Activated CD4-positive, alpha-beta T cell treated with anti-CD3 and anti-CD28 coated beads, Interleukin-2, Interleukin-4, amounts not matched to agents 100 ng/mL and 50 ng/mL, durations not matched to agents 16 hours and 8 hours (primary cell): ENCODE measurements around the gene FAM217A.
"Not testable (repeated sequence)": the region's sequence is repeated elsewhere in the genome, so short reads cannot be mapped to it uniquely, and the experiment has no call there.

ENCODE experiments used
- DNase-seq: peaks from one replicate; pipeline ENCODE4 v3.0.0-alpha.2; 2020; ENCODE audit warnings: low spot score

FAM217A gene

GRCh38 chr6:4078691-4079471 lies at the start of gene FAM217A:
FAM217A (minus strand) TSS chr6:4079137; CDS start chr6:4077414, 1,723 bp downstream.
- no peak for DNase-seq

GRCh38 chr6:4128072-4128471 lies 49.1 kb upstream of the FAM217A start:
- DNase-seq = no peak

- DNase-seq = no peak
Observed at GRCh38 chr6:4125933-4126864, 47.3 kb upstream of the FAM217A start.

- no peak for DNase-seq
Observed at GRCh38 chr6:4125500-4125899, 46.6 kb upstream of the FAM217A start.

GRCh38 chr6:4124351-4124750 lies 45.4 kb upstream of the FAM217A start:
- no peak for DNase-seq

GRCh38 chr6:4115741-4116140 lies 36.8 kb upstream of the FAM217A start:
- no peak for DNase-seq

- DNase-seq = no peak
Observed at GRCh38 chr6:4114123-4114522, 35.2 kb upstream of the FAM217A start.

- DNase-seq = no peak
Observed at GRCh38 chr6:4113649-4114048, 34.7 kb upstream of the FAM217A start.

GRCh38 chr6:4112366-4112765 lies 33.4 kb upstream of the FAM217A start:
- no peak for DNase-seq

GRCh38 chr6:4109363-4109815 lies 30.5 kb upstream of the FAM217A start:
- DNase-seq = not testable (repeated sequence)

GRCh38 chr6:4108561-4109093 lies 29.7 kb upstream of the FAM217A start:
- no peak for DNase-seq

- DNase-seq = no peak
Observed at GRCh38 chr6:4107873-4108272, 28.9 kb upstream of the FAM217A start.

- no peak for DNase-seq
Observed at GRCh38 chr6:4105980-4106536, 27.1 kb upstream of the FAM217A start.

- DNase-seq = no peak
Observed at GRCh38 chr6:4103929-4104328, 25.0 kb upstream of the FAM217A start.

- no peak for DNase-seq
Observed at GRCh38 chr6:4102687-4103244, 23.8 kb upstream of the FAM217A start.

GRCh38 chr6:4101298-4101697 lies 22.4 kb upstream of the FAM217A start:
- DNase-seq = no peak

- DNase-seq = no peak
Observed at GRCh38 chr6:4100655-4101054, 21.7 kb upstream of the FAM217A start.

GRCh38 chr6:4093288-4093687 lies 14.4 kb upstream of the FAM217A start:
- no peak for DNase-seq

GRCh38 chr6:4091941-4092340 lies 13.0 kb upstream of the FAM217A start:
- no peak for DNase-seq

- not testable (repeated sequence) for DNase-seq
Observed at GRCh38 chr6:4090043-4090442, 11.1 kb upstream of the FAM217A start.

- DNase-seq = no peak
Observed at GRCh38 chr6:4088704-4089103, 9.8 kb upstream of the FAM217A start.

GRCh38 chr6:4085332-4085700 lies 6.4 kb upstream of the FAM217A start:
- DNase-seq = no peak
